GM21447 (cell line): ENCODE measurements around the gene NGEF.
"Not testable (repeated sequence)": the region's sequence is repeated elsewhere in the genome, so short reads cannot be mapped to it uniquely, and the experiment has no call there.

Experiments used
- ATAC-seq: cut with Tn5 transposase; IDR thresholded peaks from one replicate; pipeline ENCODE4 v1.9.1; 2021; ENCODE audit not compliant: unreplicated experiment

NGEF gene

DNA sequence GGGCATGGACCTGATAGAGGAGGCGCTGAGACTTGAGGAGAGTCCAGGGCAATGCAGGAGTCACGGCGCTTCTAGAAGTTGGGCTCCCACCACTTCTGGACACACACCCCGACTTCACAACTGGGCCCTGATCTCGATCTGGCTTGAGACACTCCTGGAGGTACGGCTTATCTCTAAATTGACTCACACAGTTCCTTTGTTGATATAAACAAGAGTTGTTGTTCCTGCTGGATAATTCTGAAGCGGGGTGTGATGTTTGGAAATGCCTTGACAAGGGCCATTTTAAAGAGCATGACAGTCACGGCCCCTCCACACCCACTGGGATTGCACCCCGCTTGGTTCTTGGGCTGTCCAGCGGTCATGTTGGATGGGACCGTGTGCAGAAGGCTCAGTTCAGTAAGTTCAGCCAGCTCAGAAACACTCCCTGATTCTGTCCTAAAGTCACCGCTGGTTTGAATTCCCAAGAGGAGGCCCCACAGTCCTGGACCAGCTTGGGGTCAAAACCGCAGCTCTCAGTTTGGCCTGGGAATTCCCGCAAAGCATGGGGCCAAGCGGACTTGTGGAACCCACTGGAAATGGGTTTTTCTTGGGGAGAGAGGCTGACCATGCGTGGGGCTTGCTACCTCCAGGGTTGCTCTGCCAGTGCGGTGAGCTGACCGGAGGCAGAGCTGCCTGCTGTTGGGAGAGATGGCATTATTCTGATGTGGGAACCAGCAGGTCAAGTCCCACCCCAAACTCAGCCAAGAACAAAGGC lies 10.1 kb upstream of the NGEF start:
- ATAC-seq, result no peak

DNA sequence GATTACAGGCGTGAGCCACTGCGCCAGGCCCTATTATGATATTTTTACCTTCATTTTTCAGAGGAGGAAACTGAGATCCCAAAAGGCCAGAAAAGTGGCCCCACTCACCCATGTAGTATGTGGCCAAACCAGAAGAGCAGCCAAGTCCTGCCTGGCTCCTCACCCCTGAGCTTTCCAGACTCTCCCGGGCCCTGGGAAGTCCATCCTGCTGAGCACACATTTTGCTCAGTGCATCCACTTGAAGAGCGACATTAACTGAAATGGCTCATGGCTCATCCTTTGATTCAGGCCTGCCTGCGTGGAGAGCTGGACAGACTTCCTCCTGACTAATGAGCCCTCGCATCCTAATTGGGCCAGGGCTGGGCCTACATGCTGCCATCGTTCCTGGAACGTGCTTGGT lies 9.5 kb upstream of the NGEF start:
- ATAC-seq, result no peak

DNA sequence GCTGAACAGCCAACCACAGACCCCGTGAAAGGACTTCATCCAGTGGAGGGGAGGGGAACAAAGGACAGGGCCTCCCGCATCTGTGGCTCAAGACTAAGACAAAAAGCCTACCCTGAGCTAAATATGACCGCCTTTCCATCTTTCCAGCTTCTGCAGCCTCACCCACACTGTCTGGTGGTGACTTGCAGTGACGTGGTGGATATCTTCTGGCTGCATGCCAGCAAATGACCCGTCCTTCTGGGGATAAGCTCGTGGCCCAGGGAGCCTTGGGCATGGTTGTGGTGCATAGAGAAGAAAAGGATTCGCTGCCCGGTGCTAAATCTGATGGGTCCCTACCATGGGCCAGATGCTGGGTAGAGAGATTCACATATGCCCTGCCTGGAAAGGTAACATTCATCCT lies 8.7 kb upstream of the NGEF start:
- no peak for ATAC-seq

DNA sequence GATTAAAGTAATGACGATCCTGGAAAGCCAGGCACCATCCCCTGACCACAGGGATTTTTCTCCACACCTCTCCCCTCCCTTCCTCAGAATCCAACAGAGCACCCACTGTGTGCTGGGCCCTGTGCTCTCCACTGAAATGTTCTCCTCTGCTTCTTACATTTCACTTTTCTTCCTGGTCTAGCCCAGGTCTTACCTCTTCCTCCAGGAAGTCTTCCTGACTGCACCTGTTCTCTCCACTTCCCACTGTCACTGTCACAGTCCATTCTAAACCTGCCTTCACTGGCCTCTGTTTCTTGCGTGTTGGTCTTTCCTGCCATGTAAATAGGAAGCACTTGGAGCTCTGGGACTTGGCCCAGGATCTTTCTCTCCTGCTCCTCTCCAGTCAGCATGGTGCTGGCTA lies 7.4 kb upstream of the NGEF start:
- no peak for ATAC-seq

DNA sequence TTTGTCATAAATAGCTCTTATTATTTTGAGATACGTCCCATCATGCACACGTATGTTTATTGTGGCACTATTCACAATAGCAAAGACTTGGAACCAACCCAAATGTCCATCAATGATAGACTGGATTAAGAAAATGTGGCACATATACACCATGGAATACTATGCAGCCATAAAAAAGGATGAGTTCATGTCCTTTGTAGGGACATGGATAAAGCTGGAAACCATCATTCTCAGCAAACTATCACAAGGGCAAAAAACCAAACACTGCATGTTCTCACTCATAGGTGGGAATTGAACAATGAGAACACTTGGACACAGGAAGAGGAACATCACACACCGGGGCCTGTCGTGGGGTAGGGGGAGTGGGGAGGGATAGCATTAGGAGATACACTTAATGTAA lies 6.6 kb upstream of the NGEF start:
- not testable (repeated sequence) for ATAC-seq

DNA sequence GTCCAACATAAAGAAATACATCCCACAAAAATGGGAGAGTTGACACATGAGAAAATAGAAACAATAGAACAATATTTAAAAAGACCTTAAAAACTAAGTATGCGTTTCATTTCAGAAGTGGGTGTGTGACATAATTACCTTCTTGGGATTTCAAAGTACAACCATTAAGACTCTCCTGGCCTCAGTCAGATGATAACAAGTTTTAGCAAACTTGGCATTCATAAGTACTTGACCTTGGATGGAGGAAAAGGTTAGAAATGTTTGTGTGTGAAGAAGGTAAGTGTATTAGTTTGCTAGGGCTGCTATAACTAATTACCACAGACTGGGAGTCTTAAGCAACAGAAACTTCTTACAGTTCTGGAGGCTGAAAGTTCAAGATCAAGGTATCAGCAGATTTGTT lies 4.9 kb upstream of the NGEF start:
- no peak for ATAC-seq

DNA sequence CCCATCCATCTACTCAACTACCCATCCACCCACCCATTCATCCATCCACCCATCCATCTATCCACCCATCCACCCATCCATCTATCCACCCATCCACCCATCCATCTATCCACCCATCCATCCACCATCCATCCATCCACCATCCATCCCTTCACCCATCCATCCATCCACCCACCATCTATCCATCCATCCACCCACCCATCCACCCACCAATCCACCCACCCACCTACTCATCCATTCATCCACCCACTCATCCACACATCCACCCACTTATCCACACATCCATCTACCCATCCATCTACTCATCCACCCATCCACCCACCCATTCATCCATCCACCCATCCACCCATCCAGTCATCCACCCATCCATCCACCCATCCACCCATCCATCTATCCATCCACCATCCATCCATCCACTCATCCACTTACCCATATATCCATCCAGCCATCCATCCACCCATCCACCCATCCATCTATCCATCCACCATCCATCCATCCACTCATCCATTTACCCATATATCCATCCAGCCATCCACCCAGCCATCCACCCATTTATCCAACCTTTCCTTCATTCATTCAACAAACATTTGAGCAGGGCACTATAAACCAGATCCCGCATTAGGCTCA lies 2.1 kb upstream of the NGEF start:
- no peak for ATAC-seq

DNA sequence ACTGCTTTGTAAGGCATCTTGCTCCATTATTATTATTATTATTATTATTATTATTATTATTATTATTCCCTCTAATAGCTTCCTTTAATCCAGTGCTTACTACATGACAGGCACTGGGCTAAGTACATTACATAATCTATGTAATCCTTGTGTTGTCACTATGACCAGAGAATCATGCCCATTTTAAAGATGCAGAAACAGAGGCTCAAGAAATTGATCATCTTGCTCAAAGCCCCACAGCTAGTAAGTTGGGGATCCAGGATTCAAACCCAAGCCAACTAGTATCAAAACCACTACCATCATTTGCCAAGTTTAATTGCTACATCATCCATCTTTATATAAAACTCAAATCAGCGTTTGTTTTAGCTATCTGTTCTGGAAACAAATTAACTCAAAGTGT lies 594 bp upstream of the NGEF start:
- ATAC-seq, result no peak

DNA sequence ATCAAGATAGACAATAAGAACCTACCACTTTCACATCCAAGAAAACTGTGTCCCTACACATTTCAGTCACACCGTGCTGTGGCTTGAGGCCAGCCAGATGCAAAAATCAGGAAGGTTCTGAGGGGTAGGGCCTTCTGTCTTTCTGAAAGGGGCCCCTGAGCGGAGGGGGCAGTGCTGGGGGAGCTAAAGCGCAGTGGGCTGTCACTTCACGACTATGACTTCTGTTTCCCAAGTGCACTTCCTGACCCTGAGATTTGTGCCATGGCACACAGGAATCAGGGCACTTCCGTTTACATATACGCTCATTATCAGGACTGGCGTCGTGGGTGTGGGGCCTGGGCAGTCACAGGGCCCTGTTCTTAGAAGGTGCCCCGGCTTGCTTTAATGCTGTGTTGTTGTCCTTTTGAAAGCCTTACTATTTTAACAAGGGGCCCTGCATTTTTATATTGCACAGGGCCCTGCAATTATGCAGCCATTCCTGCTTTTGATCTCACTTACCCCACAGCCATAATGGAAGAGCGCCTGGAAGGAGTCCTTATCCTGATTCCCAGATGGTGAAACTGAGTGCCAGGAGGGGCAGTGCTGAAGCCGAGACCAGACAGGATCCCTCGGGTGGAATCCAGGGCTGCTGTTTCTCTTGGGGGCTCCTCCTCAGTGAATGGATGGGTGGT lies 620 bp downstream of the NGEF start:
- ATAC-seq, result no peak

DNA sequence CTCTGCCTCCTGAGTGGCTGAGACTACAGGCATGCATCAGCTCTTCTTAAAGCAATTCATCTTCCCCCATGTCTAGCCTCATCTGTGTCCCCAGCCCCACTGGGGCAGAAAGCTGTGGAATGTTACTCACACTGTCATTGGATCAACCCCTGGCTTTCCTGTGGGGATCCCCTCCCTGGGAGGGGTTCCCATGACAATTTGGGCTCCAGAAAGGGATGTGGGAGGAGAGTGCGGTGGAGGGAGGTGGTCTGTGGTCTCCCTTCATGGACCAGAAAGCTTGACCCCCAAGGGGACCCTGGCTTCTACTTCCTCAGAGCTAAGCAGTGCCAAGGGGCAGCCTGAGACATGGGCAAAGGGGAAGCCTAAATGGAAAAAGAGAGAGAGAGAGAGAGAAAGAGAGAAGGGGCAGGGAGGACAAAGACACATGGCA lies 1.3 kb downstream of the NGEF start:
- ATAC-seq, result no peak

DNA sequence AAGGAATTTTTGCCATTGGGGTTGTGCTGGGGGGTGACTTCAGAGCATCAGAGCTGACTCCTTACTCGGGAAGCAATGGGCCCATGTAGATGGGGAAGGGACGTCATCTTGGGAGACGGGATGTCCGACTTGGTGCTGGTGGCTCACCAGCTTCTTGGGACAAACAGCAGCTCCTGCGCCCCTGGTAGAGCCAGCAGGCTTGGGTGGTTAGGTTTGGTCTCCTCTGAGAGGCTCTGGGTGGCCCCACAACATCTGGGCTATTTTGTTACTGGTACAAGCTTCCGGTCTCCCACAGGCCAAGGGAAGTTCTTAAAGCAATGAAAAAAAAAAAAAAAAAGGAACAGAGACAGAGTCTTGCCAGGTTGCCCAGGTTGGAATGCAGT lies 1.8 kb downstream of the NGEF start:
- ATAC-seq, result no peak

DNA sequence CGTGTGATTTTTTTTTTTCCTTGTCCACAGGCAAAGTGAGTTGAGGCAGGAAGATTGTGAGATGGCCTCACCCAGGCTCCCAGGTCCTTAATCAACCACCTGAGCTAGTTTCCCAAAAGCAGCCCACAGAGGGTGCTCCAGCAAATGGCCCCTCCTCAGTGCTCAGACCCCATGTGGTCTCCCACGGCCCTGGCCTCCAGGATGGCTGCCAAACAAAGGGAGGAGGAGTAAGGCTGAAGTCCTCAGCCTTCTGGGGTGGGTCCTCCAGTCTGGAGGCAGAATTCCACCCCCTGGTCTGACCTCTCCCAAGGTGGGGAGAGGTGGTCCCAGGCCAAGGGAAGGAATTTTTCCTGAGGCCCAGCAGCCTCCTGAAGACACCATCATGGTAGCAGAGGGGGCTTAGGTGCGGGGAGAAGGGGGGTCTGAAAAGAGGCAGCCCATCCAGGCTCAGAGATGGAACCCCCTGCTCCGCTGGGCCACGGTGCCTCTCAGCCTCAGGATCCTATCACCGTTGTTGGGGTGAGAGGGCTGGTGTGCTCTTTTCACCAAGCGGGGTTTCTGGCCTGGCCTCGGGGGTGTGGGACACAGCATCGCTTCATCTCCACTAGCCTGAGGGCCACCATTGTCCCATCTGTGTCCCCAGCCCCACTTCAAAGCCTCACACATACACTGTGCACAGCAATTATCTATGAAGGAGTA lies 2.3 kb downstream of the NGEF start:
- no peak for ATAC-seq

DNA sequence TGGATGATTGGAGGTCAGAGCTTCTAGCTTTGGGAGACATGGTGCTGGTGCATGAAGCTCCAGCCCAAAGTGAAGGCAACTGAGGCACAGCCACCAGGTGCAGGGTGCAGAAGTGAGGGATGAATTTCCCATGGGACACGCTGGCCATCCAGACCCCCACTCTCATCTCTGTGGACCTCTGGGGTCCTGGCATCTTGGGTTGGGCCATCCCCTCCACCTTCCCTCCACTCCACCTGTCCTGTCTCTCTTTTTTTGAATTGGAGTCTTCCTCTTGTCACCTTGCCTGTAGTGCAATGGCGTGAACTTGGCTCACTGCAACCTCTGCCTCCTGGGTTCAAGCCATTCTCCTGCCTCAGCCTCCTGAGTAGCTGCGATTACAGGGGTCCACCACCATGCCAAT lies 3.4 kb downstream of the NGEF start:
- ATAC-seq, result no peak

DNA sequence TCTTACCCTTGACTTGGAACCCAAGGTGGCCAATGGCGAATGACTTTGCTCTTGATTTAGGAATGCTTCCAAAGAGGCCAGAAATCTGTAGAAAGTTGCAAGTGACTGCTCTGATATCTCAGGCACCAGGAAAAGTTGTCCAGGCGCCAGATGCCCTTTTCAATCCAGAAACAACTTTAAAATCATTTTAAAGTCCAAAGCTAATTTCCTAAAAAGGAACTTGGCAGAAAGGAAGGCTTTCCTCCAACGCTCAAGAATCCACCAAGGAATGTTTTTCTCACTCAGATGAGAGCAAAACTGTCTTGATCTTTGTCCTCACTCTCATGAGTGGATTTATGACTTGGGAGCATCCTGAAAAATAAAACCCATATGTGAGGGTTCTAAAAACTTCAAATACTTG lies 5.3 kb downstream of the NGEF start:
- no peak for ATAC-seq

DNA sequence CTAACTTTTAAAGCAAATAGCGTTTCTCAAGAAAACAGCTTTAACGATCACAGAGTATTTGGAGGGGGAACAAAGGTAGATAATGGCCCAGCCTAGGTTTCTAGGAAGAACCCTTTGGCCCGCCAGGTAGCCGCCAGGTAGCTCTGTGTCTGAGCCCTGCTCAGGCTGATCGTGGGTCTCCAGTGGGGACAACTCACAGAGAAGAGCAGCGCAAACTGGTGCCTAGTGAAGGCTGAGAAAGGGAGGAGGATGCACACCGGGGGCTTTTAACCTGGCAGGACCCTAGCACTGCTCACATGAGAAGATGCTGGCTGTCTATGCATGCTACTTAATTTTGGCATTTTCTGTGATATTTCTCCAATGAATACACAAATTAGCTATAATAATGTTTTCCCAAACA lies 5.8 kb downstream of the NGEF start:
- ATAC-seq, result no peak

DNA sequence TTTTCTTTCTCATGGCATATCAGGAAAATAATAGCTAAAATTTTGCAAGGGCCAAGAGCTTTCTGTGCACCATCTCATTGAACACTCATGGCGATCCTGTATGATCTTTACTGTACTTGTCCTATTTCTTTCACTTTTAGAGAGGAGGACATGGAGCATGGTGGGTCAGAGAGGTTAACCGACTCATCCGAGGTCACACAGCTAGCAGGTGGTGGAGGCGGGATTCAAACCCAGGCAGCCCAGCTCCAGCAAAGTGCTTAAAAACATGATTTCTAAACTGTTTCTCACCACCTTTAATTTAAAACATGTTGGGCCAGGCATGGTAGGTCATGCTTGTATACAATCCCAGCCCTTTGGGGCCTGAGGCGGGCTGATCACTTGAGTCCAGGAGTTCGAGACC lies 6.4 kb downstream of the NGEF start:
- no peak for ATAC-seq

DNA sequence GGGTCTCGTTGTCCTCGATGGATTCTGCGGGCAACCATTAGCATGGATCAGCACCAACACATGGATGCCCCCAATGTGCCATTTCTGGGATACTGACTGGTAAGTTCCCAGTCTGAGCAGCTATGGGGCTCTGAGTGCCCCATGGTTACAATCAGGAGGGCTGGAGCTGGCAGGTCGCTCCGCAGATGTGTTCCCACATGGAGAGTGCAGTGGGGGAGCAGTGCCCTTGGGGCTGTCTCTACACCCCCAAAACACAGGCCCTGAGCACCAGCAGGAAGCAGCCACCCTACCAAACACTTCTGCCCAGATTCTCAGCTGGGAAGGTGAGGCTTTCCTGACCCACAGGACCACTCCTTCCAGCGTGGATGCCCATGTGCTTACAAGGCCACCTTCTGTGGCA lies 8.0 kb downstream of the NGEF start:
- no peak for ATAC-seq

DNA sequence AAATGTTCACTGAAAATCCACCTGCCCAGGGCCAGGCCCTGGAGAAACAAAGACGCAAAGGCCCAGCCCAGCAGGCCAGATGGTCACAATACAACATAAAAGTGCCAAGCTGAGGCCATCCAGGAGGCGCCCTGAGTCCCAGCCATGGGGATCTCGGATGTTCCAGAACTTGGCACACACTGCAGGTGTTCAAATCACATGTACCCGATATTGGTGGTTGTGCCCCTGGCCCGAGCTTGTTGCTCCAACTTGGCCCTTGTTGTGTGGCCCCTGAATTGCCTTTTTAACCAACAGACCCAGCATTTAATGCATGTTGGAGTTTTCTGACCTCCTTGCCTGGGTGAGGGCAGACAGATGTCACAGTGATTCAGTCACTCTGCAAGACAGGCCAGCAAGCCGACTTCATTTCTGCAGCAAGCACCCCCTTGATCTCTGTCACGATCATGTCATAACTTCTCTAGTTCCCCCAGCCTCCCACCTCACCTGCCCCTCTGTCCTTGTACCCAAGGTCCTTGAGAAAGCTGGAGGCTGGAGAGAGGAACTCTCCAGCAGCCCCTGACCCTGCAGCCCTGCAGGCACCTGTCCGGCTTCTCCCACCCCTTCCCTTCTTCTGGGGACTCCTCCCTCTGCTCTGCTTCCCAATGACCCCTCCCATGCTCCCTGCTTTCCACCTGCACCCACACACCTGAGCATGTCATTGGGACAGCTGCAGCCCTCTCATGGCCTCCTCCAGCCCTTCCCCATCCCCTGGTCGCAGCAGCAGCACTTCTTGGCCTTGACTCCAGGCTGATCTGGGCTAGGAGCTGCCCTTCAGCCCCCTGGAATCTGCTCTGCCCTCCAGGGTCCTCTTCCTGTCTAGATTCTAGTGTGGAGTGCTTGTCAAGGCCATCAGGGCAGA lies 9.1 kb downstream of the NGEF start:
- no peak for ATAC-seq

DNA sequence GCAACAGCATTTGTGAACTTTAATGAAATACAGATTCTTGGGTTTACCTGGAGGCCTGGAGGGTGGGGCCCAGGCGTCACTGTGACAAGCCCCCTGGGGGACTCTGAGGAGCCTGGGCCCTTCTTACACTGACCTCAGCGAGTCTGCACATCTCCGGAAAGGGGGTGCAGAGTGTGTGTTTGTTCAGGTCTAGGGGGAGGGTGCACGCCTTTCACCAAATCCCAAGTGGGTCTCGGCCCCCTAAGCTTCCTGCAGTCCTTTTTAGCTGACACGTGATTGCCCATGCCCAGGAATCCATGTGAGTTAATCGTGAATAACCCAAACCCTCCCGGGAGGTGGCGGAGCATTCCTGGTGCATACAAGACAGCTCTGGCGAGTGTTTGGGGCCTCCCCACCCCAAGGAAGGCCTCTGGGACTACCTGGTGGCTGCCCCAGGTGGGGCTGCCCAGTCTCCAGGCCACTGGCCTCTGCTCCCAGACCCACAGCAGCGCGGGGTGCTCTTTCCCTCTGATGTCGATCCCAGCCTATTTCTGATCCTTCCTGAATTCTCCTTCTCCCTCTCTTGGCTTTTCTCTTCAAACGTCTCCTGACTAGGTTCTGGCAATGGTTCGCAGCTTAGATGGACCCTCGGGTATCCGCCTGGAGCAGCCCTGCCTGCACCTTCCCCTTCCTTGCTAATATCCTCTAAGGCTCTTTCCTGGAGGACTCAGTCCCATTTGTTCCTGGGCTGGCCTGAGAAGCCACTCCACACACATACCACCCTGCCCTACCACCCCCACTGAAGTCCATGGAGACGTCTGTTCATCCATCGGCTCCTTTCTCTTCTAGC lies 10.0 kb downstream of the NGEF start:
- no peak for ATAC-seq
